ENCODE results near the gene TWSG1.

DNA sequence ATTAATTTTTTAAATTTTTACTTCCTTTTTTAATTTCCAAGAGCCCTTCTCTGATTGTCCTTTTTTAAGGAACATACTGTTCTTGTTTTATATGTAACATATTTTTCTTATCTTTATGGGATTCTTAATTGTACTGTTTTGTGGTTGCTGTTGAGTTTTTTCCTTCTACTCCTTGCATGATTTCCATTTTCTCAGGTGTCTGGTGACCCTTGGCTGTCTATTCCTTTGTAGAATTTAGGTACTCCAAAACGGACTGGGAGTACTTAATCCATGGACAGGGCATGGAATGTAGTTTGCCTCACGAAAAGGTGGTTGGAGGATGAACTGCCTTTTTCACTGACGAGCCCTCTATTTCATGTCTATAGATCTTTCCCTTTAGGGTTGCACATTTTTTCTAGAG is 26.6 kb downstream of the TWSG1 start:
- TF ChIP-seq CTCF (IDR thresholded peaks at IDR 0.05) = no peak
- TF ChIP-seq POLR2A (IDR thresholded peaks at IDR 0.05) = no peak

Measured in adrenal gland (tissue), 5 donors.